ENCODE data around the gene SOST.

The SOST gene

DNA sequence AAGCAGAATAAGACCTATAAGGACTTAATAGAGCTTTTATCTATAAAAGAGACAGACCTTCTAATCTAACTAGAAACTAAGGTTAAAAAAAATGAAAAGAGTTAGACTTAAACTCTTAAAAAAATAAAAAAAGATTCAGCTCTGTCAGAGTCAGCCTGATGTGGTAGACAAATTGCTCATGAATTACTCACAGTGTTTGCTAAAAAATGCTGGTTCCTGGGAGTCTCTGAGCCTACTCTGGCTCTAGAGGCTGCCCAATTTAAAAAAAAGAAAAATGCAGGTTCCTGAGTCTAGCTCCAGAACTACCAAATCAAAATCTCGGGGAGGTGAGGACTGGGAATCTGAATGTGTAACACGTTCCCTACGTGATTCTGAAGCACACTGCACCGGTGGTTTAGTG is 18.1 kb downstream of the SOST start:
- DNase-seq, result no peak

DNA sequence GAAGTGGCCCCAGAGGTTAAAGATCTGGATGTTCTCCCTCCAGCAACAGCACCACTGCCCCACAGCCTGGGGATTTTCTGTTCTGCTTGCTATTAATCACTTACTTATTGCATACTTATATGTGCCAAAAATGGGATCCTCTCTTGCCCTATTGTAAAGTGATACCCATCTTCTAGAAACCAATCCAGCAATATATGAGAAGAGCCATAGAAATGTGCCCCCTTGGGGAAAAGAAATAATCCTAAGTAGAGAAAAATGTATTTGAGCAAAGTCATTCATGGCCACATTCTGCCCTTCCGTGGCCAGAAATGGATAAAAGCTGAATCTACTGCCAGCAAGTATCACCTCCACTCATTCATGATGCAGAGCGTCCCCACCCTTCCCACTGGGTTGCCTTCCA is 20.9 kb downstream of the SOST start:
- no peak for DNase-seq

DNA sequence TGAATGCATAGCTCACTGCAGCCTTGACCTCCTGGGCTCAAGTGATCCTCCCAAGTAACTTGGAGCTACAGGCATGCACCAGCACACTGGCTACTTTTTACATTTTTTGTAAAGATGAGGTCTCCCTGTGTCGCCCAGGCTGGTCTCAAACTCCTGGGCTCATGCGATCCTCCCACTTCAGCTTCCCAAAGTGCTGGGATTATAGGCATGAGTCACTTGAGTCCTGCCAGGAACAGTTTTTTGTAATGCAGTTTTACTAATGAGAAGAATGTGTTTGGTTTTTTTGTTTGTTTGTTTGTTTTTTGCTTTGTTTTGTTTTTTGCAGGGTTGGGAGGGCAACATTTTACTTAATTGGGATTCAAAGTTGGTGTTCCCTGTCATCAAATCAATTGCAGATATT is 22.2 kb downstream of the SOST start:
- no peak for DNase-seq

DNA sequence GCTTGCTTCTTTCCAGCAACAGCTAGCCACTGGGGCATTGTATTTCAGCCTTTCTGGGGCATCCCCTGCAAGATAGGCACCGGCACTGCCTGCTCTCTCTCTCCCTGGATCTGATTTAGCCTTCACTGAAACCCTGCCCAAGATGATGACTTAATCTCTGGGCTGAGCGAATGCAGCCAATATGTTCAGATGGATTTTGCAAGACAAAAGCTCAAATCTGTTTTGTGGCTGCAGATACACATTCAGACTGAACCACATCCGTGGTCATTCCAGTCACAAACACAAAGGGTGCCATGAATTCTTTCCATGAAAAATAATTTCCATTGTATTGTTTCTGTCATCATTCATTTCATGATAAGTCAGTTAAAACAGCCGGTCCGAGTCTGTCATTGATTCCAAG is 24.2 kb downstream of the SOST start:
- DNase-seq, result no peak

DNA sequence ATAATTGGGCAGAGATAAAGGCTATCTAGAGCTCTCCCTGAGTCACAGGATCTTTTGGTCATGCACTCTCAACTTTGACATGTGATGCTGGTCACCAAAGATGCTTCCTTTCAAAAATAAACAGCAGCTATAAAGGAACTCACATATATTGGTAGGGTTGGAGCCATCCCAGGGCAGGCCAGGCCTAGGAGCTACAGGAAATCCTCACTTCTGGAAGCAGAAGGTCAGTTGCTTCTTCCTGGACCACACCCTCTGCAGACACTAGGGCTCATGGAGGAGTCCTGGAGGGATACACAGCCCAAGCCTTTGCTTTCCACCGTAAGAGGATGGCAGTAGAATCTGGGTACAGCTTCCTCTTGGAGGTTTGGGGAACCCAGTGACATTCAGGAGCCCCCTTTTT is 24.6 kb downstream of the SOST start:
- no peak for DNase-seq

DNA sequence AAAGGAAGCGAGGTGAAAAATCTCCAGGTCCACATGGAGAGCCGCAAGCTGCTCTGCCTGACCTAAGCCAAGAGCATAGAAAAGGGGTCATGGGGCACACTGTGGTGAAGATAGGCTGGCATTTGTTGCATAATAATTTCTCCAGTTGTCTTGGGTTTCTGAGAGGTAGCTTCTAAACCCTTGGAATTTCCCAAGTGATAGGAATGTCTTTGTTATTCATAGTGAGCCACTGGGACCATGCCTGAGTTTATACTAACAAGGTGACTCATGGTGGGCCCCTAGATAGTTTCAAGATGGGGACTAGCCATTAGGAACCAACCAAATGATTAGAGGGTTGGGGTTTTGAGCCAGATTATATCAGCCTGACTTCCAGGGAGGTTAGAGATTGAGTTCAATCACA is 25.6 kb downstream of the SOST start:
- DNase-seq, result no peak

DNA sequence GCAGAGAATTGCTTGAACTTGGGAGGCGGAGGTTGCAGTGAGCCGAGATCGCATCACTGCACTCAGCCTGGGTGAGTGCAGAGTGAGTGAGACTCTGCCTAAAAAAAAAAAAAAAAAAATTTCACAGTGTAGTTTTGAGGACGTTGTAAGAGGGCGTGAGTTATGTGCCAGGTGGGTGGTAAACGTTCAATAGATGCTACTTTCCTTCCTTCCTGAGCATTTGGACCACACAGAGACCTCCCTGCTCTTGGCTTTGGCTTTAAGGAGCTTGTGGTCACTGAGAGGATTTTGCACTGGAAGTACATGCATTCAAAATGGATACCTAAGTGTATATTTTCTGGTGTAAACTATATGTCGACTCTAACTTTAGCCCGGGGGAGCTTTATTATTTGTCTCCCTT is 30.5 kb downstream of the SOST start:
- no peak for DNase-seq

DNA sequence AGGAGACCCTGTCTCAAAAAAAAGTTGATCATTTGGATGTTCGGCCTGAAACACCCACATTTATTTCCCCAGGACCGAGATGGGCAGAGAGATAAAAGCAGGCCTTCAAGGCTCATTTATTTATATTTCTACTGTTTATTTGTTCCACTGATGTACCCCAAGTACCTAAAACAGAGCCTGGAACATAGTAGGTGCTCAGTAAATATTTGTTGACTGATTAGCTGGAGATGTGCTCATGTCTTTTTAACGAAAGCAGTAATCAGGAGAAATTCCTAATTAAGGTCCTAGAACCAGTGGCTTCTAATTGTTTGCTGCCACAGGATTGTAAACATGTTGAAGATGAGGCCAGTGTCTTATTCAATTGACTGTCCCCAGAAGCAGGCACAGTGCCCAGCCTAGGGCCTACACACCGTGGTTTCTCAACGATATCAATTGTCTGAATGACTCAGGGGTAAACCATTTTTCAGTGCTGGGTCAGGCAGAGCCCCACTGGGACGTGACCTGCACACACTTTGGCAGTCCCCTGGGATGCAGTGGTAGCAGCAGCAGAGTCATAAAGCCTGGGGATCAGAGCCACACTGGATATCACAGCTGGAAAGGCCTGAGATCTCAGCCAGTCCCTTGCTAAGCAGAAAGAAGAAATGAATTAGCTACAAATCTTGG is 34.8 kb downstream of the SOST start:
- DNase-seq, result no peak

DNA sequence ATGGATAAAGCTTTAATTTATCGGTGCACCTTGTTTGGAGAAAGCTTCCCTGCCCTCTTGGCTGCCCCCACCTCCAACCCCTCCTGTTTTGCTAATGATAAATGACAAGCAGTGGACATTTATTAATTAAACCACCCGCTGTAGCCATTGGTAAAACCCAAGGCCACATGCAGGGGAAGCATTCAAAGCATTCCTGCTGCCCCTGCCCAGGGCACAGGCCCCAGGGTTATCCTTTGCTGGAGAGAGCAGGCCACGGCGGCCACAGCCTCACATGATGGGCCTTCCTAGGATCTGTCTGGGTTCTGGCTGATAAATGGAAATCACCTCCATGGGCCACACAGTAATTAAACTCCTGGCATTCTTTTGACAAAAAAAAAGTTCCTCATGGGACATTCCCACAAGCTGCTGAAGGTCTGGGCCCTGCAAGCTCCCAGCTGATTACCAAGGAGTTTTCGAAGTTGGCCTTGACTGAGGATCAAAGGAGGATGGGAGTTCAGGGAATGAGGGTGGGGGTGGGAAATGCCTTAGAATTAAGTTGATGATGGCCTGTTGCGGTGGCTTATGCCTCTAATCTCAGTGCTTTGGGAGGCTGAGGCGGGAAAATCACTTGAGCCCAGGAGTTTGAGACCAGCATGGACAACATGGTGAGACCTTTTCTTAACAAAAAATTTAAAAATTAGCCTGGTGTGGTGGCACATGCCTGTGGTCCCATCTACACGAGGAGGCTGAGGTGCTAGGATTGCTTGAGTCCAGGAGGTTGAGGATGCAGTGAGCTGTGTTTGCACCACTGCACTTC is 35.5 kb downstream of the SOST start:
- DNase-seq, result no peak

DNA sequence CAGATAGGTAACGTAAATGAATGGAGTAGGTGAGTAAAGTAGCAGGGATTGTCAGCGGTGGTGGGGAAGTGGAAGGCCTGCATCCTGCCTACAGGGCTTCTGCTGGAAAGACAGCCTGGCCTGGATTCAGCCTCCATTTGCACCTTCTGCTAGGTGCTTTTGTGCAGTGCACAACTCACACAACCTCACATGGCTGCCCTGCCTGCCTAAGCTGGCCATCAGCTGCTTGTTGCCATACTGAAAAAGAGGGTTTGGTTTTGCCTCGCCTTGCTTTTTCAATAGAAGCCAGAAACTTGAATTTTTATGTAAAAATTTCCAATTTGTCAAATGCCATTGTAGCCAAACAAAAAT is 36.3 kb downstream of the SOST start:
- DNase-seq, result no peak

DNA sequence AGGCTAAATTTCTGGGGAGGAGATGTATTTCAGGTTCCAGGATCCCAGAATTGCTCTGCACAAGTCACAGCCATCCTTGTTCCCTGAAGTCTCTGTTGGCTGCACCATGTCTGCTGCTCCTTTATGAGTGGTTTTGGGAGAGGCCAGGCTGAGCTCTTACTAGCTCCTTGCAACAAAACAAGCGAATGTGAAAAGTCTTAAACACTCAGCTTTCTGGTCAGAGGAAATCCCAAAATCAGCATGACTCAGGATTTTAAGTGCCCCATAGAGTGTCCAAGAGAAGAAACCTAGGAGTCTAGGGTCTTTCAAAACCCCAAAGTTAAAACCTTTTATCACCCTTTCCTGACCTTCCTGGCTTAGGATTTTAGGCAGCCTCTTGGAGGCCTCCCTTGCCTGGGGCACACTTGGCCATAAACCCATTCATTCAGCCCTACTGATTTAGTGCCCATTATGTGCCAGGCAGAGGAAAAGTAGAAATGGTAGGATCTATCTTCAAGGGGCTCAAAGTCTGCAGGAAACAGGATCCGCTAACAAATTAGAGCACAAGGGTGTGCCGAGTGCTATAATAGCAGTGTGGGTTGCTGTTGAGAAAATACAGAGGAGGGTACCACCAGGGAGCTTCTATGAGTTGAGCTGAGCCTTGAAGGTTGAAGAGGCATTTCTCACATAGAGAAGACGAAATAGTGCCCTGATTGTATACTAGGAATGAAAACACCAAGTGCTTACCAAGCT is 36.9 kb downstream of the SOST start:
- DNase-seq, result no peak

DNA sequence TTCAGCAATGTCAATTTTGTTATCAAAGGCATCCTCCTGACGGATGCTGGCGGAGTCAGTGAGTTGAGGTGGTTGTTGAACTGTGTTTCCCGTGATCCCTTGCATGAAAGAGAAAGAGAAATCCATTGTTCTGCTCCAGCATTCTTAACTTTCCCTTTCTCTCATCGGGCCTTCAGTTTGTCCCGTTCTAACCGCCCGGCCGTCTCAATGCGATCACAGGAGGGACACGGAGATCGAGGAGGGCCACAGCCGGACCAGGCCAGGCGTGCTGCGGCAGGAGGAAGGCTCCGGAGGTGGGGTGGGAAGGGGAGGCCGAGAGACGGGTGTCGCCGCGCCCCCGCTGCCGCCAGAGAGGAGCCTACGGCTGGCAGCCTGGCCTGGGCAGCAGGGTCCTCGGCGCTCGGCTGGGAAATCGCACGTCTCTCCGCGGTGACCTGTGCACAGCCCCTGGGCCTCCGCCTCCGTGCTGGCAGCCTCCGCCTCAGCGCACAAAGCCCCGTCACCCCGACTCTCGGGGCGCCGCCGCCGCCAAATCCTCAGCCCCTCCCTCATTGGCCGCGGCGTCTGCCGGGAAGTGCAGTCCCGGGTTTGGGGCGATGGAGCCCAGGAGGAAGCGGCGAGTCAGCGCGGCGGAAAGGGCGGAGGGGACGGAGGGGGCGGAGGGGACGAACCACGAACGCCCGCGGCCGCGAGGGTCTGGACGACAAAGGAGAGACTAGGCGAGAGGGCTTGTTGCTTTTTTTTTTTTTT is 38.1 kb downstream of the SOST start:
- DNase-seq, result peak; percentile 91

DNA sequence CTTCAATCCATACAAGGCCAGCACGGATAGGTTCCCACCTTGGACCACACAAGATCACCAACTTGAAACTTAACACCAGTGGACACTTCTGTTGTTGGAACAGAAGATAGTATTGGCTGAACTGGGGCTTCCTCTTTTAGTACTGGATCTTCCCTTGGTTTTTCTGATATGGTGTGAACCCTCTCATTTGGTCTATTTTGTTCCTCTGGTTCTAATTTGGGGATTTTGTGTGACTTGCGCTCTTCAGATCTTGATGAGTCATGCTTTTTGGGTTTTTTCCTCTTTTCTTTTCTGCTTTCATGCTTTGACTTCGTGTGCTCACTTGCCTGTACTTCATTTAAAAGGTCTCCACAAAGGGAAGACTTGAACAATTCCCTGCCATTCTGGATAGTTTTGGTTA is 39.0 kb downstream of the SOST start:
- no peak for DNase-seq

DNA sequence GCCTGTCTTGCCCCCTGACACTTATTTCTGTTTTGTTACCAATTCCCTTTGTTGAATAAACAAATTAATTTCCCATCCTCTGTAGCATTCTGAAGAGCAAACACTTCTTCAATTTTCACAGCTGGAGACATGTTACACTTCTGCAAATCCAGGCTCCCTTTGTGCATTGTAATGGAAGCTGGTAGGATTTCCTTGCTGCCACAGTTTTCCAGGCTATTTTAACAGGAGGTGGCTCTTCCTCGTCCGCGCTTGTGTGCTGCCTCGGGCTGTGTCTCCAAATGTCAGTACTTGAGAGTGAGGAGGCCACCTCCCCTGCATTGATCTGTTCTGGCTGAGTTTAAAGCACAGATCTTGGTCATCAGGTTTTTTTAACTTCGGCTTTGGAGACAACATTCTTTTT is 40.0 kb downstream of the SOST start:
- DNase-seq, result no peak

DNA sequence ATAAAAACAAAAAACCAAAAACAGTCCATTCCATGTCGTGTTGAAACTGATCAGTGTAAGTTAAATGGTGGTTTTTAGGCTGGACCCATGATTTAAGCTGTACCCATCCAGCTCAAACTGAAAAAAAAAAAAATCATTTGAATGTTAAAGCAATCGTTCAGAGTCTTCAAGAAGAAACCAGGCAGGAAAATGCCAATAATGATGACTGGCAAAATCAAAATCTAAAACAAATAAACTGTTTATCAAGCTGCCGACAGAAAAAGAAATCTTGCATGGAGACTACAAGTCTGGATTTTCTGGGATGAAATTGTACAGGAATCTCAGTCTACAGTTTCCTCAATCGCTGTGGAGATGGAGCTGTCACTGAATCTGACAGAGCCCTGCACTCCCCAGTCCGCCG is 40.7 kb downstream of the SOST start:
- no peak for DNase-seq

DNA sequence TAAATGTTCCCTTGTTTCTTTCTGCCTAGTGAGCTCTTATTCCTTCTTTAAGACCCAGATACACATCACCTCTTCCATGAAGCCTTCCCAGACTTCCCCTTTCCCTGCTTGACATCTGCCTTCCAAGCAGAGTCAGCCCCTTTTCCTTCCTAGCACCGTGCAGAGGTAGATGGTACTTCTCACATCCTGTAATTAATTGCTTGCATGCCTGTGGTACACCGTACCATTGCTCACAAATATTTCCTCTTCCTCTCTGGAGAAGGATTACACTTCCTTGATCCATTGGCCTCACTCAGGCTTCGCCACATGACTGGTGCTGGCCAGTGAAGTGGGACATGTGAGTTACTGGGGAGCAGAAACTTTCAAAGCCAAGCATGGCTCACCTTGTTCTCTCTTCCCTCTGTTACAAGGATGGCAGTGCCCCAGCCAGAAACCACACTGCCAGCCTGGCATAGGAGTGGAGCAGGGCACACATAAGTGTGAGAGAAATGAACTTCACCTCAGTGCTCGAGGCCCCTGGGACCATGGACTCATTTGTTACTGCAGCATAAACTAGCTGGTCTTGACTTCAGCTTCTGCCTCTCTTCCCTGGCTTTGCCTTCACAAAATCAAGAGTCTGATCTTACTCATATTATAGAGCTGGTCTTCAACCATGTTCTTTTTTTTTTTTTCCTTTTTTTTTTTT is 44.0 kb downstream of the SOST start:
- DNase-seq, result no peak

DNA sequence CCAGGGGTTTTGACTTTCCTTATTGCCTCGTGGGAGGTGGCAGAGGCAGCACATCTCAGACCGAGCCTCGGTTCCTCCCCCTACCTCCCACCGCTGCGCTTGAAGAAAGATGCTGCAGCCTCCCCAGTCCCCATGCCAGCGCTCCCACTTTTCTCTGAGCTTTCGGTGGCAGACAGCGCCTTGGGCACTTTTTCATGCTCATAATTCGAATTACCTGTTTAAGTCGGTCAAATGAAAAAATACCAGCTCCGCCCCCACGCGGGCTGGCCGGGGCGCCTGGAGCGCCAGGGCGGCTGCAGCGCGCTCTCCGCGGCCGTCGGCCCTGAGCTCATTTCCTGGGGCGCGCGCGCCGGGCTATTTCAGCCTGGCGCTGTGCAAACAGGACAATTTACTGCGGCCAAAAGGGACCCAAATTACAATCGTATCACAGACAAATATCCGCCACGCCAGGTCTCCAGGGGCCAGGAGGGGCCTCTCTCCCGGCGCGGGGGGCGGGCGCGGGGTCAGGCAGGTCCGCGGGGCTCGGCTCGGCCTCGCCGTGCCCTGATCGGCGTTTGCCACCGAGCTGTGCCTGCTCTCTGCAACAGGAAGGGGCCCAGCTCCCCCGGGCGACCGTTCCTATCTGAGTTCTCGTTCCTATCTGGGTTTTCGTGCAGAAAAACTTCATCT is 45.0 kb downstream of the SOST start:
- DNase-seq, result no peak

DNA sequence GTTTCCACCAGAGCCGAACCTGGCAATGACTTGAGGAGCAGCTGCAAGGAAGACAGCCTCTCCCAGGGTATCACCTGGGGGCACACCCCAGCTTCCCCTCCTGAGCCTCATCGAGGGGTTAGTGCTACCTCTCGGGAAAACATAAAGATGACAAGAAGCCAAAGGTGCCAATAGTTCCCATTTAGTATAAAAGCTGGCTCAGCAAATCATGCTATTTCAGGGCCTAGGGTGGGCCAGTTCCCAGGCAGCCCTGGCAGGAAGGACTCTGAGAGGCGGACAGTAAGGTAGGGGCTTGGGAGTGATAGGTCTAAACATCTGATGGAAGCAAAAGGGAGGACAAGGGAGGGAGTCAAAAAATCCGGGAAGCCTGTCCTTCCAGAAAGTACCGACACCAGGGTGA is 46.2 kb downstream of the SOST start:
- DNase-seq, result no peak

DNA sequence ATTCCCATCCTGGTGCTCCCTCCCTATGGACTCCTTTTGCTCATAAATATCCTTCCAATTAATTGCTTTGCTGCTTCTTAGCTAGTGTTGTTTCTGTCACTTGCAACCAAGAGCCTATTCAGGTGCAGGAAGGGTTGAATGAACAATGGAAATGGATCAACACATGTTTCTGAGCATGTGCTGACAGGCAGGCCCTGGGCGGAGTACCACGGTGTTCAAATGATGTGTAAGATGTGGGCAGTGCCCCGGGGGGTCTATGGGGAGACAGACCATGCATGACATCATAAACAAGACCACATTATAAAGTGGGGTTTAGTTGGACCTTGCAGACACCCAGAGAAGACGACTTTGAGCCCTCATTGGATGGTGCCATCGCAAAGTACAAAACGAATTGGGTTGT is 48.5 kb downstream of the SOST start:
- no peak for DNase-seq

DNA sequence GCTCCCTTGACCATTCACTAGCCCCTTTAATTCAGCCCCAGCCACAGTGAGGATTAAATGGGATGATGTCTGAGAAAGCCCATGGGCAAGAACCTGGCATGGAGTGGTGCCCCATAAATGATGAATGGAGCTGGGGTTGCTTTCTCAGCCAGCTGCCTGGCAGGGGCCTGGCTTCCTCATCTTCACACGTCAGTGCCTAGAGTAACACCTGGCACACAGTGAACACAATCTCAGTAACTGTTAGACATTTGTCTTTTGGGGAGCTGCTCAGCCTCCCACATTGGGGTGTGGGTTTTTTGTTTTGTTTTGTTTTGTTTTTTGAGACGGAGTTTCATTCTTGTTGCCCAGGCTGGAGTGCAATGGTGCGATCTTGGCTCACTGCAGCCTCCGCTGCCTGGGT is 49.4 kb downstream of the SOST start:
- no peak for DNase-seq

DNA sequence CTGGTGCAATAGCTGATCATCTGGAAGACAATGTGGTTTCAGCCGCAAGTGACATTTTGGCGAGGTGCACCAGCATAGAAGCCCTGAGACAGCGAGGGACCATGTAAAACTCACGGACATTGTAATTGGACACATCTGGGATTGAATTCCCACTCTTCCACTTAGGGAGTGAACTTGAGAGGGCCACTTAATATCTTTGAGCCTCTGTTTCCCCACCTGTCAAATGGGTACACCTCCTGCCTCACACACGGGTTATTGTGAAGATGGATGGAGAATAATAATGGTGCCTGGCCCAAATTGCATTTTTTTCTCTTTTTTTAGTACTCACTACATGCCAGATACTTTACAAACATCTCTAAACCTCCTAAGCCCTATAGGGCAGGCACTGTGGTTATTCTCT is 51.4 kb downstream of the SOST start:
- no peak for DNase-seq

DNA sequence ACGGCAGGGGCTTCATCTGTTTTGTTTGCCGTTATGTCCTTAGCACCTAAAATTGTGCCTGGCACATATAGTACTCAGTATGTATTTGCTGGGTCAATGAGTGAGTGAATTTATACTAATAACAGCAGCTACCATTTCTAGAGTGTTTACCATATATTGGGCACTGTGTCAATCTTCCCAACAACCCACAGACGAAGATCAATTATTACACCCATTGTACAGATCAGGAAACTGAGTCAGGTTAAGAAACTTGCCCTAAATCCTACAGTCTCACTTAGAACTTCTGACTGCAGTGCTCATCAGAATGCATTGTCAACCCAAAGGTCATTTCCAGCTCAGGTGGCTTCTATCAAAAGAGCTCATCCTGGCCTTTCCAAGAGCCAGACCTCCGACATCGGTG is 52.4 kb downstream of the SOST start:
- DNase-seq, result no peak
